Measurements from ENCODE around the gene PRDX6.

GRCh38 chr1:173448945-173449344, 28.2 kb upstream of the PRDX6 start:
- TF ChIP-seq POLR2AphosphoS5 (IDR thresholded peaks at IDR 0.05) = no peak
- TF ChIP-seq, protein P1, sequence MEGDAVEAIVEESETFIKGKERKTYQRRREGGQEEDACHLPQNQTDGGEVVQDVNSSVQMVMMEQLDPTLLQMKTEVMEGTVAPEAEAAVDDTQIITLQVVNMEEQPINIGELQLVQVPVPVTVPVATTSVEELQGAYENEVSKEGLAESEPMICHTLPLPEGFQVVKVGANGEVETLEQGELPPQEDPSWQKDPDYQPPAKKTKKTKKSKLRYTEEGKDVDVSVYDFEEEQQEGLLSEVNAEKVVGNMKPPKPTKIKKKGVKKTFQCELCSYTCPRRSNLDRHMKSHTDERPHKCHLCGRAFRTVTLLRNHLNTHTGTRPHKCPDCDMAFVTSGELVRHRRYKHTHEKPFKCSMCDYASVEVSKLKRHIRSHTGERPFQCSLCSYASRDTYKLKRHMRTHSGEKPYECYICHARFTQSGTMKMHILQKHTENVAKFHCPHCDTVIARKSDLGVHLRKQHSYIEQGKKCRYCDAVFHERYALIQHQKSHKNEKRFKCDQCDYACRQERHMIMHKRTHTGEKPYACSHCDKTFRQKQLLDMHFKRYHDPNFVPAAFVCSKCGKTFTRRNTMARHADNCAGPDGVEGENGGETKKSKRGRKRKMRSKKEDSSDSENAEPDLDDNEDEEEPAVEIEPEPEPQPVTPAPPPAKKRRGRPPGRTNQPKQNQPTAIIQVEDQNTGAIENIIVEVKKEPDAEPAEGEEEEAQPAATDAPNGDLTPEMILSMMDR (IDR thresholded peaks at IDR 0.05) = no peak
- no peak for TF ChIP-seq EP300 (IDR thresholded peaks at IDR 0.05; ENCODE audit: low read depth)
- TF ChIP-seq POLR2A (IDR thresholded peaks at IDR 0.05) = no peak

Data from transverse colon (tissue), 4 donors.